ENCODE data around the gene DCUN1D3.

GRCh38 chr16:20930365-20930690 is 30.2 kb upstream of the DCUN1D3 start:
- TF ChIP-seq POLR2AphosphoS5 (IDR thresholded peaks at IDR 0.05; ENCODE audit: low read depth, low read length): no peak
- TF ChIP-seq ATF3 (IDR thresholded peaks at IDR 0.05): no peak
- no peak for TF ChIP-seq FOSL1 (IDR thresholded peaks at IDR 0.05; ENCODE audit: low read depth)
- no peak for TF ChIP-seq POLR2A (IDR thresholded peaks at IDR 0.05; ENCODE audit: borderline replicate concordance, extremely low read depth, insufficient read depth, insufficient read length)
- no peak for TF ChIP-seq CTCF (IDR thresholded peaks at IDR 0.05 in 2 of 3, conservative IDR thresholded peaks at IDR 0.05 in 1 of 3; ENCODE audit: borderline replicate concordance in 1 of 3, insufficient read depth in 1 of 3, low read depth in 2 of 3, low read length in 2 of 3)
